ENCODE measurements around the gene LMF1. TPM values are rescaled to one million over a fixed set of nuclear protein-coding genes. Genes with fewer than 3 reads are reported as not detected.
A peak's percentile ranks its signal among the peaks of the same experiment; 100 is the strongest.
"Not testable (repeated sequence)": the region's sequence is repeated elsewhere in the genome, so short reads cannot be mapped to it uniquely, and the experiment has no call there.

Gene LMF1
- total RNA-seq, 1 donor from 2014 or later, result 31.3 TPM

GRCh38 chr16:836822-837221 lies 134.0 kb downstream of the LMF1 start:
- DNase-seq (ENCODE audit: low spot score); intact Hi-C loops (cut with DNase I); ATAC-seq: not testable (repeated sequence)

DNA sequence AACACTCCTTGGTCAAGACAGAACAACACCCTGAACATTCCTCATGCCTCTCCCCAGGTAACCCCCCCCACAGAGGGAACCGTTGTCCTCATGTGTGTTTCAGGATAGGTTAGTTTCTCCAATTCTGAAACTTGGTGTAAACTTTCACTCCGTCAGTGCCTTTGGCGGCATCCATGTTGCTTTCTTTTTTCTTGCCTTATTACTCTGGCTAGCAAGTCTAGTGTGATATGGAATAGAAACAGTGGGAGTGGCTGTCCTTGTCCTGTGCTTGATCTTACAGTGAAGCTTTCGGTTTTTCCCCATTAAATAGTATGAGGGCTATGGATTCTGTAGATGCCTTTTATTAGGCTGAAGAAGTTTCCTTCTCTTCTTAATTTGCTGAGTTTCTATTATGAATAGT lies 134.6 kb downstream of the LMF1 start:
- no peak for ATAC-seq

GRCh38 chr16:835373-835772 lies 135.4 kb downstream of the LMF1 start:
- intact Hi-C loops (cut with DNase I), result no loop called here
- DNase-seq (ENCODE audit: low spot score) (no peak), ATAC-seq (no peak)

More for the DNA sequence above, 134.6 kb downstream of the LMF1 start:
- DNase-seq (ENCODE audit: low spot score), result no peak
- intact Hi-C loops (cut with DNase I), result no loop called here

DNA sequence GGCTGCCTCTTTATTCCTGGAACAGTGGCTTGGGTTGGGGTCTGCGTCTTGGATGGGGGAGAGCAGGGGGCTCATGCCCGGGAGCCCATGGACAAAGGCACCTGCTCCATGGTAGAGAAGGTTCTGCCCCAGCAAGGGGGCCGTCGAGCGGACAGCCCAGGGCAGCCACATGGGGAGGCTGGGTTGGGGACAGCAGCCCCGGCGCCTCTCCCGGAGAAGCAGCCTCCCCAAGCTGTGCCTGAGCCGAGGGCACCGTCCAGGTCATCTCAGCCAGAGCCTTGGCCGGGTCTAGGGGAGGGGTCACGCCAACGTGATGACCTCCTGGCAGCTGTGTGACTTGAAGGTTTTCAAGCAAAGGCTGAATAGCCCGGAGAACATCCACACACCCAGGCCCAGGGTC lies 137.4 kb downstream of the LMF1 start:
- no peak for ATAC-seq
- DNase-seq (ENCODE audit: low spot score), result no peak

GRCh38 chr16:832652-833336 lies 138.0 kb downstream of the LMF1 start:
- no peak for DNase-seq (ENCODE audit: low spot score)
- intact Hi-C loops (cut with DNase I), result no loop called here
- ATAC-seq, result no peak

More for the DNA sequence above, 137.4 kb downstream of the LMF1 start:
- intact Hi-C loops (cut with DNase I), result no loop called here

- DNase-seq (ENCODE audit: low spot score), result no peak
- intact Hi-C loops (cut with DNase I), result no loop called here
- peak; percentile 5 for ATAC-seq
These were observed 139.0 kb downstream of the LMF1 start for GRCh38 chr16:831571-832413.

GRCh38 chr16:830871-831570 lies 139.8 kb downstream of the LMF1 start:
- peak; percentile 73 for ATAC-seq
- intact Hi-C loops (cut with DNase I), result no loop called here
- no peak for DNase-seq (ENCODE audit: low spot score)

GRCh38 chr16:830107-830870 lies 140.5 kb downstream of the LMF1 start:
- peak; percentile 11 for ATAC-seq
- intact Hi-C loops (cut with DNase I), result no loop called here
- DNase-seq (ENCODE audit: low spot score), result no peak

GRCh38 chr16:828891-829290 lies 141.9 kb downstream of the LMF1 start:
- DNase-seq (ENCODE audit: low spot score), result no peak
- no peak for ATAC-seq
- intact Hi-C loops (cut with DNase I), result no loop called here

GRCh38 chr16:827513-827912 lies 143.3 kb downstream of the LMF1 start:
- no peak for DNase-seq (ENCODE audit: low spot score)
- intact Hi-C loops (cut with DNase I), result no loop called here
- ATAC-seq, result no peak

DNA sequence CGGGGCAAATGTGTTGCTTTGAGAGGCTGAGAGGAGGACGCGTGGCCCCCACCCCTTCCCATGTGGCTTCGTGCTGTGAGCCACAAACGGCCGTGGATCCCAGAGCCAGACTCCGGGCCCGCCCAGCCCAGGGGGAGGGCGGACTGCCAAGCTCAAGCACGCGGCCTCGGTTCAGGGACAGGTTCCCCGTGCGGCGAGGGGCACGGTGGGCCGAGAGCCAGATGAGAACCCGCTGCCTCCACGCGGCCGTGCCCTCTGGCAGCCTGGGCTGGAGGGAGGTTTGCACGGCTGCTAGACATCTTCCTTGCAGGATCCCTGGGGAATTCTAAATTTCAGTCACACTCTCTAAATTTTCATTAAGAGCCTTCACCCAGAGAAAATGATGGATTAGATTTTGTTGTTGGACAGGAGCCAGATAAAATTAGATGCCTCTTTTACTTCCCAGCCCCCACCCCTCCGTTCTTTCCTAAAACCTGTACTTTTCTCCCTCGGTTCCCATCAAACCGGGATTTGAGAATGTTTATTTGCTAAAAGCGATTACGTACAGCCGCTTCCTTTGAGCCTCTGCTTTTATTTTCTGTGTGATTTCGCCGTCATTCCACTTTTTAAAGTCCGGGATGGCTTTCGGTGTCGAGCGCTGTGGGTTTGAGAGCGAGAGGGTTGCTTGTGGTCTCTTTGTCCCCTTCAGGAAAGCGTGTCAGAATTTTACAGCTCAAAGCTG lies 145.3 kb downstream of the LMF1 start:
- ATAC-seq (peak; percentile 84), DNase-seq (ENCODE audit: low spot score) (peak; percentile 73)
- intact Hi-C loops (cut with DNase I), result no loop called here

- DNase-seq (ENCODE audit: low spot score) (no peak), ATAC-seq (no peak)
- intact Hi-C loops (cut with DNase I), result no loop called here
These were observed 146.2 kb downstream of the LMF1 start for GRCh38 chr16:824601-825000.

DNA sequence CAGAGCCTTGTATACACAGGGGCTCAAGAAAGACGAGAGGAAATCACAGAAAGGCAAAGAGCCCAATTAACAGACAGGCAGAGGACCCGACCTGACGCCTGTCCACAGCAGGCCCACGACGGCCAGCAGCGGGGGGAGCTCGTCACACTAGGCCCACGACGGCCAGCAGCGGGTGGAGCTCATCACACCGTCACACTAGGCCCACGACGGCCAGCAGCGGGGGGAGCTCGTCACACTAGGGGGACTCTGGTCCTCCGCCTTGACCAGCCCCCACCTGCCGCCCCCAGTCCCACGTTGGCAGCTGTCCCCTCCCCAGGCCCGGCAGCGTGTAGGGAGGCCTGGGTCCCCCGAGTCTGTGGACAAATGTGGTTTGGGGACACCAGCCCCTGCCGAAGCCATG lies 146.6 kb downstream of the LMF1 start:
- DNase-seq (ENCODE audit: low spot score), result no peak
- ATAC-seq, result no peak

DNA sequence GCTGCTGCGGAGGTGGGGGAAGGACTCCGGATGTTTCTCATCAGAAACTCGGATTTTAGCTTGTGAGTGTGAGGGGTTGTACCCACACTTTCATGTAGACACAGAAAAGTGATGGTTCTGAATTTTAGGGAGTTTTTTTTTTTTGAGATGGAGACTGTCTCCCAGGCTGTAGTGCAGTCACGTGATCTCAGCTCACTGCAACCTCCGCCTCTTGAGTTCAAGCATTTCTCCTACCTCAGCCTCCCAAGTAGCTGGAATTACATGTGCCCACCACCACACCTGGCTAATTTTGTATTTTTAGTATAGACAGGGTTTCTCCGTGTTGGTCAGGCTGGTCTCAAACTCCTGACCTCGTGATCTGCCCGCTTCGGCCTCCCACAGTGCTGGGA lies 147.9 kb downstream of the LMF1 start:
- ATAC-seq (no peak), DNase-seq (ENCODE audit: low spot score) (no peak)
- intact Hi-C loops (cut with DNase I), result no loop called here

More for the DNA sequence above, 146.6 kb downstream of the LMF1 start:
- intact Hi-C loops (cut with DNase I), result no loop called here

GRCh38 chr16:822174-822908 lies 148.4 kb downstream of the LMF1 start:
- DNase-seq (ENCODE audit: low spot score) (no peak), ATAC-seq (no peak)
- intact Hi-C loops (cut with DNase I), result no loop called here

DNA sequence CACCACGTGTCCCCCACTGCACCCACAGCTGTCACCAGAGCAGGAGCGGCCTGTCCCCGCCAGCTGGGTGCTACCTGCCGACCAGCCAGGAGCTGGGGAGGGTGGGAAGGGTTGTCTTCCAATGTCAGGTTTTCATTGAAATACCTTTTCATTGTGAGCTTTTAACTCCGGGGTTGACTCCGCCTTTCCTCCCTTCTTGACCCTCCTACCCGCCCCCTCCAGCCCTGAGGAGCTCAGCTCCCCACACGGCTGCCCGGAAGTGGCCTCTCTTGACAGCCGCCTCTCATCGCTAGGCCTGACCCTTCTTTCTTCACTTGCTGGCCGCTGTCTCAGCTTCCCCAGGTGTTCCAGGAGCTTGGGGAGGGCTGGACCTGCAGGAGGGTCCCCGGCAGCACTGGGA lies 149.0 kb downstream of the LMF1 start:
- ATAC-seq, result no peak
- intact Hi-C loops (cut with DNase I), result no loop called here

DNA sequence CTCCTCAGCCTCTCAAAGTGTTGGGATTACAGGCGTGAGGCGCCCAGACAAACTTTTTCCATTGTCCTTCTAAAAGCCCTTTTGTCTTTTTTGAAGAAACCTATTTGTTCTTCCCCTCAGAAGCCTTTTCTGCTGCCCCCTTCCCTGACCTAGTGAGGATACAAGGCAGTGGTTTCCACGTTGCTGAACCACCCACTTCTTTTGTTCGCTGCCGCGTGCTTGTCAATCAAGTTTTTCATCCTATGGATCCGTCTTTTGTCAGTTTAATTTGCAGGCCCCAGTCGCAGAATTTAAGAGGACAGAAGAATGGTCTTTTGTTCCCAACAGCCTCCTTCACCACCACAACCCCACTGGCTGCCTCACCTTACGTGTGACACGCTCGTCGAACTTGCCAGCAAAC lies 150.0 kb downstream of the LMF1 start:
- DNase-seq (ENCODE audit: low spot score) (no peak), ATAC-seq (no peak)
- intact Hi-C loops (cut with DNase I), result no loop called here

More for the DNA sequence above, 149.0 kb downstream of the LMF1 start:
- DNase-seq (ENCODE audit: low spot score), result no peak

DNA sequence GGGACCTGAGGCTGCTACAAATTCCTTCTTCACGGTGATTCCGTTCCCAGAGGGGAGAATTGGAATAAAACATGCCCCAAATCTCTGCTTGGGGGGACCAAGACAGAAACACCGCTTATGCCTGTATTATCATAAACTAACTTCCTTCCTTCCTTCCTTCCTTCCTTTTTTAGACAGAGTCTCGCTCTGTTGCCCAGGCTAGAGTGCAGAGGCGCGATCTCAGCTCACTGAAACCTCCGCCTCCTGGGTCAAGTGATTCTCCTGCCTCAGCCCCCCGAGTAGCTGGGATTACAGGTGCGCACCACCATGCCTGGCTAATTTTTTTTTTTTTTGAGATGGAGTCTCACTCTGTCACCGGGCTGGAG lies 150.8 kb downstream of the LMF1 start:
- DNase-seq (ENCODE audit: low spot score); intact Hi-C loops (cut with DNase I); ATAC-seq: not testable (repeated sequence)
